GM21825 (cell line): ENCODE data around the gene ZDHHC14.
"Not testable (repeated sequence)": the region's sequence is repeated elsewhere in the genome, so short reads cannot be mapped to it uniquely, and the experiment has no call there.

Experiments
- ATAC-seq: cut with Tn5 transposase; IDR thresholded peaks from one replicate; pipeline ENCODE4 v1.9.1; 2021; ENCODE audit warnings: mild to moderate bottlenecking, moderate library complexity; ENCODE audit not compliant: unreplicated experiment

ZDHHC14 gene

GRCh38 chr6:157462956-157463742, 82.2 kb downstream of the ZDHHC14 start:
- no peak for ATAC-seq

- not testable (repeated sequence) for ATAC-seq
These were observed 82.7 kb downstream of the ZDHHC14 start for GRCh38 chr6:157463743-157464135.

- peak; percentile 44 for ATAC-seq
These were observed 83.9 kb downstream of the ZDHHC14 start for GRCh38 chr6:157464653-157465535.

GRCh38 chr6:157466342-157466648, 85.3 kb downstream of the ZDHHC14 start:
- no peak for ATAC-seq

GRCh38 chr6:157467339-157467738, 86.3 kb downstream of the ZDHHC14 start:
- not testable (repeated sequence) for ATAC-seq

- no peak for ATAC-seq
These were observed 87.1 kb downstream of the ZDHHC14 start for GRCh38 chr6:157468054-157468453.

- ATAC-seq = no peak
These were observed 87.6 kb downstream of the ZDHHC14 start for GRCh38 chr6:157468574-157468973.

- ATAC-seq = no peak
These were observed 88.4 kb downstream of the ZDHHC14 start for GRCh38 chr6:157469378-157469777.

GRCh38 chr6:157471077-157471686, 90.2 kb downstream of the ZDHHC14 start:
- no peak for ATAC-seq

GRCh38 chr6:157471895-157472686, 91.1 kb downstream of the ZDHHC14 start:
- ATAC-seq = no peak

GRCh38 chr6:157476797-157477196, 95.8 kb downstream of the ZDHHC14 start:
- ATAC-seq = no peak

GRCh38 chr6:157478926-157479325, 97.9 kb downstream of the ZDHHC14 start:
- no peak for ATAC-seq

- ATAC-seq = no peak
These were observed 98.7 kb downstream of the ZDHHC14 start for GRCh38 chr6:157479464-157480303.

- ATAC-seq = no peak
These were observed 100.3 kb downstream of the ZDHHC14 start for GRCh38 chr6:157481189-157481864.

- no peak for ATAC-seq
These were observed 100.9 kb downstream of the ZDHHC14 start for GRCh38 chr6:157481865-157482249.

- ATAC-seq = no peak
These were observed 102.8 kb downstream of the ZDHHC14 start for GRCh38 chr6:157483770-157484169.

- ATAC-seq = no peak
These were observed 103.2 kb downstream of the ZDHHC14 start for GRCh38 chr6:157484181-157484580.

GRCh38 chr6:157486572-157486971, 105.6 kb downstream of the ZDHHC14 start:
- ATAC-seq = peak; percentile 60

- no peak for ATAC-seq
These were observed 106.3 kb downstream of the ZDHHC14 start for GRCh38 chr6:157487110-157487773.
